ENCODE measurements around the gene NMT2.

The NMT2 gene

DNA sequence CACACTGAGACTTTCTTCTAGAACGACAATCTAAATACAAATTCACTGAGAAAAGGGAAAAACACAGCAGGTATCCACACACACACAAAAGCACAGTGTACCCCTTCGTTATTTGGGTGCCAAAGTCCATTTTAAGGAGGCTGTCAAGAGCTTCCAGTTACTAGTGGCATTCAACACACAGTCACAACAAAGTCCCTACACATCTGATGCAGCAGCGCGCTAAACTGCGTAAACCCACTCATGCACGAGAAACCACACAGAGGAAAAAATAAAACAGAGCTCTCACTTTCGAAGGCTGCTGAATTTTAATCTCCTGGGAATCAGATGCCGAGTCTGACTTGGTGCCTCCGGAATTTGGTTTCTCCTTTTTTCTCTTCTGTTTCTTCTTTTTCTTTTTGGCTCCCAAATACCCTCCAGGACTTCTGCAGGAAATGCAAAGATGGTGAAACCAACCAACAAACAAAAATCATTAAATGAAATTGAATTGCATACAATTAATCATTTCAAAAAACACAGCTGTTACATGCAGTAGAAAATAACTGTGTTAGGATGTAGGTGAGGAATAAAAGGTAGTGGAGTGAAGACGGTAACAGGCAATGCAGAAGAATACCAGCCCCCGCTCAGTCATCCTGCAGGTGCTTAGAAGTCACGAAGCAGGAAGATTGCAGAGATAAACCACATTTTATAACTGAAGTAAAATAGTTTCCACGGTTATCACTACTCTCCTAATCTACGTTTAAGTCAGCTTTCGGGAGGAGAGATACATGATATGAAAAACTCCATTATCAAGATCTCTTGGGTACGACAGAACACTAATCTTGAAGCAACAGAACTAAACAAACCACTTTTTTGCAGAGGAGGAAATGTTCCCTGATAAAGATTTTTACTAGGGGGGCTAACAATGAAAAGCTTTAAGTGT, 27.1 kb downstream of the NMT2 start:
- no peak for DNase-seq (ENCODE audit: low read depth)

- DNase-seq (ENCODE audit: low read depth) = no peak
Observed at GRCh38 chr10:15140698-15141097, 27.8 kb downstream of the NMT2 start.

DNA sequence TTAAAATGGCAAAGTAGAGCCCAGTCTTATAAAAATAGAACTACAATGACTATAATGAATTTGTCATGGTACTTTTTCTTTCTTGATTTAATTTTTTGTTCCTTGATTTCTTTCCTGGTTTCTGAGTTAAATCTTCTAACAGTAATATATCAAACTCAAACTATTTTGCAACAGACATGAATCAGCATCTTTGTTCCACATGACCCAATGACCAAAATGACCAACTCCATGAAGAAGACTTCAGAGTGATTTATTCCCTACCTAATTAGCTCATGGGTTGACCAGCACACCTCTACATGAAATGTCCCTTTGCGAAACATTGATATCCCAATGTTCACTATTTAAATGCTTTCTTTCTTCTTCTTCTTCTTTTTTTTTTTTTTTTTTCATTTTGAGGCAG, 30.9 kb downstream of the NMT2 start:
- no peak for DNase-seq (ENCODE audit: low read depth)

- DNase-seq (ENCODE audit: low read depth) = no peak
Observed at GRCh38 chr10:15137036-15137359, 31.5 kb downstream of the NMT2 start.

DNA sequence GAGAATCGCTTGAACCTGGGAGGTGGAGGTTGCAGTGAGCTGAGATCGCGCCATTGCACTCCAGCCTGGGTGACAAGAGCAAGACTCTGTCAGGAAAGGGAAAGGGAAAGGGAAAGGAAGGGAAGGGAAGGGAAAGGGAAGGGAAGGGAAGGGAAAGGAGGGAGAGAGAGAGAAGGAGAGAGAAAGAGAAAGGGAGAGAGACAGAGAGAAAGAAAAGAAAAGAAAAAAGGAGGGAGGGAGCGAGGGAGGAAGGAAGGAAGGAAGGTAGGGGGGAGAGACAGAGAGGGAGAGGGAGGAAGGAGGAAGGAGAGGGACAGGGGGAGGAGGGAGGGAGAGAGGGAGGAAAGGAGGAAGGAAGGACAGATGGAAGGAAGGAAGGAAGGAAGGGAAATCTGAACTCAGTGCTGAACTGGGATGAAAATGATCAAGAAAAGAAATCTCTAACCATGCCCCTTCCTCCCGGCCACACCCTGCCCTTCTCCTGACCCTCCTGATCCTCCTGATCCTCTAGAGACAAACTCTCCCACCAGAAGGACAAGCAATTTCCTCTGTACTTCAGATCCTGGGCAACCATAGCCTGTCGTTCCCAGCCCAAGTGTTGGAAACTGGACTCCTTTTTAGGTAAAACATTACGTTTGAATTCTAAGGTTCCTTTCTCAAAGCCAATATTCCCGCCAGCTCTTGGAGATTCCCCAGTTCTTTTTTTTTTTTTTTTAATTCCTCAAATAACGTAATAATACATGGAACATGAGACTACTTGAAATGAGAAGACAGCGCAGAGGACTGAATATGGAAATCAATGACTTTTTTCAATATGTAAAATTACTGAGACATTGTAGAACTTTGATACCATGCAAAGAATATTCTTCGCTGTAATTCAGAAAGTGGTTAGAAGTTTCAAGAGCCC, 32.1 kb downstream of the NMT2 start:
- DNase-seq (ENCODE audit: low read depth) = no peak

- no peak for DNase-seq (ENCODE audit: low read depth)
Observed at GRCh38 chr10:15131330-15131729, 37.2 kb downstream of the NMT2 start.

GRCh38 chr10:15124908-15125307, 43.6 kb downstream of the NMT2 start:
- no peak for DNase-seq (ENCODE audit: low read depth)

DNA sequence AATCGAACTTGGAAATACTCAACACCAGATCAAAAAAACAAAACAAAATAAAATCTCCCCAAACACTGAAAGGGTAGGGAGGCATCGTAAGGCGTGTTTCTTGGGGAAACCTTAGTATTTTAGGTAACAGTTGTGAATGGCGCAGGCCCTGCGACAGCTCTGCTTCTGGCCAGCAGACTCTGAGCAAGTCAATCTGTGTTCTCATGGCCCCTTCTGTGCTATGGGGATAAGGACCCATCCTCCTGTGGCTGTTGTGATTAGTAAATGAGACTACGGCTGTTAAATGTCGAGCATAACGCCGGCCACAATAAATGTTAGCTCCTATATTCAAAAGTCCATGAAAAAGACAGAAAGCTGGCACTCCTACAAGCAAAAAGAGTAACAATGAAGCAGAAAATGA, 44.3 kb downstream of the NMT2 start:
- DNase-seq (ENCODE audit: low read depth) = no peak

GRCh38 chr10:15123749-15124184, 44.7 kb downstream of the NMT2 start:
- no peak for DNase-seq (ENCODE audit: low read depth)

DNA sequence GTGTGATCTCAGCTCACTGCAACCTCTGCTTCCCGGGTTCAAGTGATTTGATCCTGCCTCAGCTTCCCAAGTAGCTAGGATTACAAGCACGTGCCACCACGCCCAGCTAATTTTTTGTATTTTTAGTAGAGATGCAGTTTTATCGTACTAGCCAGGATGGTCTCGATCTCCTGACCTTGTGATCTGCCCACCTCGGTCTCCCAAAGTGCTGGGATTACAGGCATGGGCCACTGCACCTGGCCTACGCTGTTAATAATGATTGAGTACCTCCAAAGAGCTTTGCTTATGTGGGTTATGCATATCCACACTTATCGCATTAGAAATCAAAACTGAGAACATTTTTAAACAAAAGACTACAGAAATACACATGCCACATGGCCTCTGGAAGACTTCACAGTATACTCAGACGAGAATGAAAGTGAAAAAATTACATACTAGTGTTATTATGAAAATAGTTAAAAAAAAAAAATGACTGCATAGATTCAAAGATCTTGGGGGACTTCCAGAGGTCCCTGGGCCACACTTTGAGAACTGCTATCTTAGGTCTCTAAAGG, 45.9 kb downstream of the NMT2 start:
- no peak for DNase-seq (ENCODE audit: low read depth)

DNA sequence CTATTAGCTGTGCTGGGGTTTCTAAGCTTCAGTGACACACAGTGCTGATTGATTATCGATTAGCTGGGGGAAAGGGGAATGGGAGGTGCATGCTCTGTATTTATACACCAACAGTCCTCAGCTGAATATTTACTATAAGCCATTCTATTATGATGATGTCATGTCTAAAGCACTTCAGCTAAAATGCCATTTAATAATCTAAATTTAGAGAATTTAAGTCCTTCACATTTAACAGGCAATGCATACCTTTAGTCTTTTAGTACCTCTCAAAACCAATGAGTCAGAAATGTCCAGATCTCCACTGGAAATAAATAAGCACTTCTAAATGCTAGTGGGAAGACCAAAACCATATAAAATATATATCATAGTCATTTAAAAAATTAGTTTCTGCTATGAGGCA, 46.8 kb downstream of the NMT2 start:
- no peak for DNase-seq (ENCODE audit: low read depth)

- no peak for DNase-seq (ENCODE audit: low read depth)
Observed at GRCh38 chr10:15120523-15120922, 48.0 kb downstream of the NMT2 start.

DNA sequence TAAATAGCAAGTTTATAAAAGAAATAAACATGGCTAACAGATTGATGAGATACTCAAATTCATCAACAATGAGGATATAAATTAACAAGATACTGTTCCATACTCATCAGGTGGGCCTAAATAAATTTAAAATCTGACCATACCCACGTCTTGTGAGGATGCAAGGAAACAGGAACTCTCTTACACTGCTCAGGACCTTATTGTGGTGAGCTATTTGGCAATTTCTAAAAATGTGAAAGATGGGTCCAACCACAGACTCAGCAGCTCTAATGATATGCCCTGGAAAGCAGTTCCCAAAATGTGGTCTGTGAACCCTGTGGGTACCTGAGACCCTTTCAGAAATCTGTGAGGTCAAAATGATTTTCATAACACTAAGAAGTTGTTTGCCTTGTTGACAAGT, 49.9 kb downstream of the NMT2 start:
- DNase-seq (ENCODE audit: low read depth) = no peak

DNA sequence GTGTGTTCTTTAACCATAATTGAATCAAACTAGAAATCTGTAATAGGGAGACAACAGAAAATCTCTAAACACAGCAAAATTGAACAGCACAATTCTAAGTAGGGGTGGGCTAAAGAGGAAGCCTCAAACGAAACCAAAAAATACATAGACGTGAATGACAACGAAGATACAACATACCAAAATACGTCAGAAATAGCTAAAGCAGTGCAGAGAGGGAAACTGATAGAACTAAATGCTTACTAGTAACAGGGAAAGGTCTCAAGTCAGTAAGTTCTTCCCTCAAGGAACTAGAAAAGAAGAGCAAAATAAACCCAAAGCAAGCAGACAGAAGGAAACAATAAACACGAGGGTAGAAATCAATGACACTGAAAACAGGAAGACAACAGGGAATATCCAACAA, 52.3 kb downstream of the NMT2 start:
- DNase-seq (ENCODE audit: low read depth) = no peak

- no peak for DNase-seq (ENCODE audit: low read depth)
Observed at GRCh38 chr10:15113766-15114165, 54.7 kb downstream of the NMT2 start.

DNA sequence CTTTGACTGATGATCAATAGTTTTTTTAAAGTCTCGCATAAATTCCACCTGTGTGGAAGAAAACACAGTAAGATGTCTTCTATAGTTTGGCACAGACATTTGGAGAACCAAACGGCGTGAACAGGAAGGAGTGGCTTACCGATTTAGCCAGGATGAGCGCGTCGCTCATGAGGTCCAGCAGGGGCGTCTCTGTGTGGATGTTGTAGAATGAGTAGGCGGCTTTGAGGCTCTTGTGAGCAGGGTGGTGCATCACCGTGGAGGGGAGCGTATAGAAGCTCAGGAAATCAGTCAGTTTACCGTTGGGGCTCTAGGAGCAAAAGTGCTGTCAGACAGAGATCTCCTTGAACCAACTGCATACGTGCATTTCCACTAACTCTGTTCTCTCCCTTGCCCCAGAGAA, 55.8 kb downstream of the NMT2 start:
- no peak for DNase-seq (ENCODE audit: low read depth)

DNA sequence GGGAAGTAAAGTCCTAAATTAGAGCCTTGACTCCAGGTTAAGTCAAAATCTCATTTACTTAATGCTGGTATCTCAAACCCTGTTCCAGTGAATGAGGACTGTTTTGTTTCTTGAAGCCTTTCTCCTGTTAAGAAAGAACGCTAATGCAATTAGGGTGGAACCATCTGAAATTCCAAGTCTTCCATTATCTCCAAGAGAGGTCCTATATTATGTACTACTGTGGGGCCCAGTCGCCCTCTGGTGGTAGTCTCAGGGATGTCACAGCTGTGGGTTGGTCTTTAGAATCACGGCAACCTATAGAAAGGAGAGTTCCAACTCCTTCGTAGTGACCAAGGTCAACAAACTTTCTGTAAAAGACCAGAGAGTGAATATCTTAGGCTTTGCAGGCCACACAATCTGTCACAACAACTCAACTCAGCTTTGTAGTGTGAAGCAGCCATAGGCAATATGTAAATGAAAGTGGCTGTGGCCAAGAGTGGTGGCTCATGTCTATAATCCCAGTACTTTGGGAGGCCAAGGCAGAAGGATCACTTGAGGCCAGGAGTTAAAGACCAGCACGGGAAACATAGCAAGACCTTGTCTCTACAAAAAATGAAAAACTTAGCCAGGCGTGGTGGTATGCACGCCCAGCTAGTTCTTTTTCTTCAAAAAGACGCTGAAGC, 62.0 kb downstream of the NMT2 start:
- peak; percentile 45 for DNase-seq (ENCODE audit: low read depth)

DNA sequence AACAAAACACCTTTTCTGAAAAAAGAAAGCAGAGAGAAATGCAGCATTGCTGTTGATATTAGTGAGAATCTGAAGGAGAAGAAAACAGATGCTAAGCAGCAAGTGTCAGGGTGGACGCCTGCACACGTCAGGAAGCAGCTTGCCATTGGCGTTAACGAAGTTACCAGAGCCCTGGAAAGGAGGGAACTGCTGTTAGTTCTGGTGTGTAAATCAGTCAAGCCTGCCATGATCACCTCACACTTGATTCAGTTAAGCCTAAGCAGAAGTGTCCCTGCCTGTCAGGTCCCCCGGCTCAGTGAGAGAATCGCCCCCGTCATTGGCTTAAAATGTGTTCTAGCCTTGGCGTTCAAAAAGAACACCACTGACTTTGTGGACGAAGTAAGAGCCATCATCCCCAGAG, 65.0 kb downstream of the NMT2 start:
- DNase-seq (ENCODE audit: low read depth) = no peak

GRCh38 chr10:15099886-15100285, 68.6 kb downstream of the NMT2 start:
- DNase-seq (ENCODE audit: low read depth) = no peak

- DNase-seq (ENCODE audit: low read depth) = peak; percentile 94
Observed at GRCh38 chr10:15097011-15097812, 71.3 kb downstream of the NMT2 start, which contains the start of gene RPP38. RPP38 (plus strand) TSS chr10:15097355; CDS start chr10:15103315, 5,960 bp downstream.

DNA sequence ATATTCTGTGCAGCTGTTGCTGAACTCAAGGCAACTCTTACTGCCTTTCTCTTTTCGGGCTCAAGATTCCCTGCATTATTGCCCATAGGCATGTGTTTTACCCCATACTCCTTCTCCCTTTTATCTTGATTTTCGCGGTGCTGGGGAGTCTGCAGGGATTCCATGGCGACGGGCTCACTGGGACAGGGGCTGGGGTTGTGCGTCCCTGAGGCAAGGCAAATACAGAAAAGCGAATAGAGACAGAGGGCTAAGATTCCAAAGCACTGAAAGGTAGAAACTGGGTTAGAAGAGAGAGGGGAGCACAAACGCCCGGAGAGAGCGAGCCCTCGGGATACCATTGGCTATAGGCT, 71.9 kb downstream of the NMT2 start:
- no peak for DNase-seq (ENCODE audit: low read depth)

All from activated gamma-delta T cell treated with anti-CD3 and anti-CD28 coated beads, Interleukin-2, amount 50 U/mL, for 16 hours (primary cell).